Measurements from ENCODE around the gene CREB5.

CREB5 gene

DNA sequence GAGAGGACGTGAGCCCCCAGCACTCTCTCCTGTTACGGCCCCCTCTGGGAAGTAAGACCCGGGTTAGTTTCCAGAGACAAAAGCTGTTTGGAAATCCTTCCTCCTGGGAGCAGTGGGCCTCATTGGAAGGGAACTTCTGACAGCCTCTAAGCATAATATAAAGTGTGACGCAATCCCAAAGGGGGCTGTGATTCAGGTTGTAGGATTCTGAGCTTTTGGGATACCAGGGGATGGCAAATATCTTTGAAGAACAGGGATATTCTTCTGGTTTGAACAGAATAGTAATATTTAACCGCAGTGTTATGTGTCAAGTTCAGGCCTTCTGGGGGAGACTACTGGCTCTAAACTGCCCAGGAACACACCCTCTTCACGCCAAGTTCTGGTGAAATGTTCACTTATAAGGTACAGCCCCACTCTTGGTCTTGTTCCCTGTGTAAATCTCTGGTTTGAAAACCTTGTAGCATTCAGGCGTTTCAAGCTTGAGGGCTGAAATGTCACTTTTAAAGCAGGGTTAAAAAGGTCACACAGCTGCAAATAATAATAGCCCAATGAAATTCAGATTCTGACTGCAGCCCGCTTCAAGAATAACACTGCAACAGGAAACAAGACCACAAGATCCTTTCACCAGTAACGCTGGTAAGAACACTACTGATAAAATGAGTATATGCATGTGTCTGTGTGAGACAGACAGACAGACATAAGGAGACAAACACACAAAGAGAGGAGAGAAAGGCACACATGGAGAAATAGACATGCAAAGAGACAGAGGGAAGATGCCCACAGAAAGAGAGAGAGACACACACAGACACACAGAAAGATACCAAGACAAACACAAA, 69.0 kb downstream of the CREB5 start:
- no peak for DNase-seq

DNA sequence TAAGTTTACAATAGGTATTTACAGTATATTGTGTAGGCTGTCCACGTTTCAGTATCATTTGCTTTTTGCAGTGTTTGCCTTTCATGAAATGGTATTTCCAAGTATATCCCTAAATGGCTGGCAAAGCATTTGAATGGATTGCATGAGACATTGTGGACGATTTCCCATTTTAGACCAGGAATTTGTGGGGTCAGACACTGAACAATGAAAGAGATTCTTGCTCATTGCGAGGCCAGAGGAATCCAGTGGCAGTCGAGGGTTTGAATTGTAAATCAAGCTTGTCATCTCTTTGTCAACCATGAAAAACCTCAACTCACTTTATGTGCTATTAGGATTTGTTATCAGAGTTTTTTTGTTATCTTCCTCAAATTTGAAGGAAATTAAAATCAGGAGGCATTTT, 70.8 kb downstream of the CREB5 start:
- no peak for DNase-seq

DNA sequence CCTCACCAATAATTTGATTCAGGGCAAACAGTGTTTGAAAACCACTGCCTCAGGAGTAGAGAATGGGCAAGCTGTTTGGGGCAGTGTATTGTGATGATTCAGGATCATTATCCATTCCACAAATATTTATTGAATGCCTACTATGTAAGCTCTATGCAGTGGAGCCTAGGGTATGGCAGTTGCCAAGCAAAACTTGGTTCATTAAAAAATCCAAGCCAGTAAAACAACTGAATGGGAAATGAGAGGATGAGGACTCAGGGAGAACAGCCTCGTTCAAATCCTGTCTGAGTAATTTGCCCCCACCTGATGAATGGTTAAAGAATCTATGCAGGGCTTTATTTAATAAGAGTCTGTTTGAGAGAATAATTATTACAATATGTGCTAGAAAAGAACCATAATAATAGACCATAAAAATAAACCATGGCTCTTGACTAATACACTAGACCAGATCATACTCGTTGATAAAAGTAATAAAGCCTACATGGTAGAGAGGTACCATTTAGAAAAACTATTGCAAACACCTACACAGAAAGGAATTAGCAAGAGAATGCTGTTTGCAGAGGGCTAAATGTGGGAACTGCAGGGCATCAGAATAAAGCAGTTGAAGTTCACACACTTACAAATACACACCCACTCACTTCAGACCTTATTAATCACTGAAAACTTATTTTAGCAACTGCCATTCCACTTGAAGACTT, 71.7 kb downstream of the CREB5 start:
- DNase-seq: no peak

DNA sequence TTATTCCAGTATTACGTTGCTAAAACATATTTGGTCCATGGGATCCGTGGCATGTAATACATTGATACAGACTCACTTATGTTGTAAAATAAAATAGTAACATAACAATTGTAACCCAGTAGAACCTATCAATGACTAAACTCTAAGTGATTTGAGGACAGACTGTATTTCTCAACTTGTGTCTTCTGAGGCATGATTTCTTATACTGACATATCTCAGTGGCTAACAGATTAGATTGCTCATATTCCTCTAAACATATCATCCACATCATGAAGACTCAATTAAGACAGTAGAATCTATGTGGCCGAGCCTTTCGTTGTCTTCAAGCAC, 72.3 kb downstream of the CREB5 start:
- no peak for DNase-seq

DNA sequence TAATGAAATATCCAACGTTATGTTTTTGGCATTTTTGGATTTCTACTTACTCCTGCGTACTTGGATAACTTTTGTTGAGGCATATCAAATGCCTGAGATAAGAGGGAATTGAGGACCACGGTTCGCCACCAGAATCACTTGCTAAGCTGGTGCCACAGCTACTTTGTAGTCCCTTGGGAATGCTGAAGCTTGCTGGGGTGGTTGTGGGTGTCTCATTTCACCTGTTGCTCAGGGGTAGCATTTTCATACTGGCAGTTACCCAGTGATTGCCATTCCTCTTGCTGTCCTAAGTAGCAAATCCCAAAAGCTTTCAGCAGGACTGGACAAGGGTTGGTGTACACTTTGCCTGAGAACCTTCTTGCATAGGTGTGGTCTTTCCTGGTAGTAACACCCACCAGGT, 75.2 kb downstream of the CREB5 start:
- DNase-seq: no peak

DNA sequence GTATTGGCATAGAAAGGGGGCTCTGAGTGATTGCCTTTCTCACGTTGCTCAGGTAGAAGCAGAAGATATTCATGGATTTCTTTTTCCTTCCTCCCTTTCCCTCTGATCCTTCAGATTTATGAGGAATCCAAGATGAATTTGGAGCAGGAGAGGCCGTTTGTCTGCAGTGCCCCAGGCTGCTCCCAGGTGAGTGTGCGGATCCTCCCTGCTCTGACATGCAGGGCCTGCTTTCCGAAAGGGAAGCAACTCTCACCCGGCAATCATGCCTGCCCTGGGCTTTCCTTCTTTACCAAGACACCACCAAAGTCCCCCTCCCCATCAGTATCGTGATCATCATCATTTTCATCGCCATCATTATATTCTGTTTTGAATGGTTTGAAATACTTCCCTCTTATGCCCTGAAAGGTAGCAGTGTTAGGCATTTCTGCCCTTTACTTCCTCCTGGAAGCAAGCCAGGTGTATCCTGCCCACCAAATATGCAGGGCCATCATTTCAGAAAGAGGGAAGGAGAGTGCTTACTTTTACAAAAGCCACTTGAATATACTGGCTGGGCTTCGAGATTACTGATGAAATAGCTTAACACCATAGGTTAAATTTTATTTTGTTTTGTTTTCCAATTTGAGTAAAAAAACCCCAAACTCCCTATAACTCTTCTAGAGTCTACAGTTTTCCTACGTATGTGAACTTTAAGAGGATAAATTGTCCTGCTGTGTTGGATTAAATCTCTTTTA, 75.9 kb downstream of the CREB5 start:
- no peak for DNase-seq

DNA sequence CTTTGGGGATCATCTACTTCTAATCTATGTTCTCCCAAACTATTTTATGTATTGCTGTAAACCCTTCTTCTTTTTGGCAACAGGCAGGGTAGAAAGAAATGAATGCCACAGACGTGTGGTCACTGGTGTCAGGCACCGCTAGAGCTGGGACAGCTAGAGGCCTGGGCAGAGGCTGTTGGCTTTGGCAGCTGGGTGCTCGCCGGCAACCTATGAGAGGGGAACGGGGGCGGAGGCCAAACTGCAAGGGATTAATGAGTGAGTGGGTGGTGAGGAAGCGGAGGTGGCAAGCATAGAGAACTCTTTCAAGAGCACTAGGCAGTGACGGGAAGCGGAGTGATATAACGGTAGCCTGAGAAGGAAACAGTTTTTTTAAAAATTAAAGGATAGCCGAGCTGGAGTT, 78.5 kb downstream of the CREB5 start:
- no peak for DNase-seq

DNA sequence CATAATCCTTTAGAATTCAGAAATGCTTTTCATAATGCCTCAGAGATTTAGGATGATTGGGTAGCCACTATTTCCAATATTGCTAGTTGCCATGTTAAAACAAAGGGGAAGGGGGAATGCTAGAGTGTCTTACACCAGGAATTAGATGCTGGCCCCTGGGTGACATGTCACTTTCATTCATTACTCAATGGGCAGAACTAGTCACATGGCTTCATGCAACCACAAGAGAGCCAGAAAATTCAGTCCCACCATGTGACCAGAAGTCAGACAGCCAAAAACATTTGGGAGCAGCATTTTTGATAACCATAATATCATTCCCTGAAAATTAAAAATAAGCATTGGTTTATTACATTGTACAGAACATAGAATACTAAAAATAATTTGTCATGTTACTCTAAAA, 81.2 kb downstream of the CREB5 start:
- DNase-seq: no peak

DNA sequence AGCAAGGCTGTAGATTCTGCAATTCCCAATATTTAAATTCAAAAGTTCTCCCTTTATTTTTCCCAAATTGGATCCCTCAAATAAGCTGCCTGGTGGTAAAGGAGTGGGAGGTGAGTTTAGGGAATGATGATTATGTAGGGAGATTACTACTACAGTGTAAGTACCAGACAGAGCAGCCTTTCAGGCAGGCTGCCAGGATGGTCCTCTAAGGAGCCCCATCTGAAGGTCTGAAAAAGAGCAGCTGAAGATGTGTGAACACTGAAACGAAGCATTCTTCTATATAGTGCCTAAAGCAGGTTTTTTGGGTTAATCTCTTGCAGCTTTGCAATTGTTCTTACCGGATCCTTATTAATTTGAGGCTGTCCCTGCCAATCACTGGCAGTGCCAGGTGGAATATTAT, 84.7 kb downstream of the CREB5 start:
- DNase-seq: no peak

DNA sequence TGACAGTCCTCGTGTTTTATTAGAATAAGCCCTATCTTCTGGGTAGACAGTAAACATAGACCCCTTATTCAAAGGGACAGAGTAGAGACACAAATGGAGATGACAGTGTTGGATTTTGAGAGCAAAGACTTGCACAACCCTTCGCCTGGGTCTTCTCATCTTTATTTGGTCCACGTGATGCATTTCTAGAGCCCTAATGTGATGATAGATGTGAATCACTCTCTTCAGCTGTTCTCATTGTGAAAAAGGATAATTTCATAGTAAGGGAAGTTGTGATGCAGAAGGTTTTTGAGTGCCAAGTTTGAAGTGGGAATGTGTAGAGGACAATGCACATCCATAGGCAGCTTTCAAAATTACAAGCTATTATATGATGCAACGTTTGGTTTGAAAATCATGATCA, 86.3 kb downstream of the CREB5 start:
- DNase-seq: no peak

DNA sequence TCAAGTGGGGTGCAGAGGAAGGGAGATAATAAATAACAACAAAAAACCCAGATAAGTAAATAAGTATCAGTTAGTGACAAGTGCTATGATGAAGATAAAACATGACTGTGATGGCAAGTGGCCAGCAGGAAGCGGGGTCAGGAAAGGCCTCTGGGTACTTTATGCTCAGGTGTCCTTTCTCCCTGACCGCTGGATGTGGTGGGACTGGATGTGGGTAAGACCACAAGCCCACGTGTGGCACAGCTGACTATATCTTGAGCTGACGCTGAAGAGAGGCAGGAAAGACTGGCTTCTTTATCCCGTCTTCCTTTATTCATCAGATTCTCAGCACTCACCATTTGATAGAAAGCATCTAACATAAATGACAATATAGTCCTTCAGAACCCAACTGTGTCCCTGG, 87.8 kb downstream of the CREB5 start:
- no peak for DNase-seq

DNA sequence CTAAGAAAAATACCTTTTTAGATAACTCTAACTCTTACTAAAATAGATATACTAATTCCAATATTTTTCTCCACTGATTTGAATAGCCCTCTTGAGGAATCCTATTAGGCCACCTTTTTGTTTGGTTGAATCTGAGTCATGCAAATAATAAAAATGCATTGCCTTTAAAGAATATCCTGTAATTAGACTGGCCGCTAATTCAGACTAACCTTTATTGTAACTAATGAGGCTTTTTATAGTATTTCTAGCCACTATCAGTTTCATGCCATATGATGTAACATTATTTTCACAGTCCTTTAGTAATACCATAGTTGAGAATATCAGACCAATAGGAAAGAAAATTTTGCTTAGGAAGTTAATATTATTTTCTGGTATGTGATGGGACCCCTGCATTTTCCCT, 90.1 kb downstream of the CREB5 start:
- DNase-seq: no peak

DNA sequence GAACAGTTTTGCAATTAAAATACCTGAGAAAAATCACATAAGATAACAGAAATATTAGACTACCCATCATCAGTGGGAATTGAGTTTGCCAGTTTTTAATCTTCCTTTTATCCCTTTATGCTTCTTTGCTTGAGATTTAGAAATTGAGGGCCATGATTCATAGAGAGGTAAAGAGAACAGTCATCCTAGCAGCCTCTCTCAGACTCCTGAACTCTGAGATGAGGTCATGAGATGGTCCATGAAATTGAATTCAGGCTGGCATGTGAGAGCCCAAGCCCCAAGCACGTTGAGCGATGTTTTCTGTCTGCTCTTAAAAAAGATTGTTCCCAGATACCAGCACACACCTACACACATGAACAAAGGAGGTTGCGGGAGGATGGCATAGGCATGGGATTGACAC, 91.1 kb downstream of the CREB5 start:
- no peak for DNase-seq

DNA sequence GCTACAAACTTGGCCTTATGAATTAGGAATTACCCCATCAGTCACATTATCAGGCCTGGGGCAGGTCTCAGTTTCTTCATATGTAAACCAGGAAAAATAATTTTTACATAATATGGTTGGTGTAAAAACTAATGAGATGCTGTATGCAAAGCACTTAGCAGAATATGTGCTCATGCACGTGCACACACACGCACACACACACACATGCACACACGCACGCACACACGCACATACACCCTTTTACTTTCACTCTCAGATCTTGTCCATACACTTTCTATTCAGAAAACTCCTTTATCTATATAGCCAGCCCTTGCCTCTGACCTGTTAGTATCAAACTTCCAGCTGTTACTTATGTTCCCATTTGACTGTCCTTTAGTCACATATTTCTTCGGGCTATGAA, 92.7 kb downstream of the CREB5 start:
- no peak for DNase-seq

DNA sequence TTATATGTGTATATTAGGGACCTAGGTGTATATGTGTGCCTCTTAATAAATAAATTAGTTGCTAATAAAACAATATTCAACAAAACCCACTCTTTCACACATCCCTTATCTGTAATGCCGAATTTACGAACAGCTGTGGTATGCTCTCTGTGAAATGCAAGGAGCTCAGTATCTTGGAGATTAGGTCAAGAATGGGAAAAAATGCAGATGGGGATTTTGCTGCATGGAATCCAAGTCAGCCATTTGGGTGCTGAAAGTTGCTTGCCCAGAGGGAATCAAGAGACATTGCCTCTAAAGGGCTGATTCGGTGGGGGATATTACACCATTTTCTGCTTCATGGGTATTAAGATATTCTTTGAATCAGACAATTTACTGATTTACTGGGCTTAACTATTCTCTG, 93.5 kb downstream of the CREB5 start:
- no peak for DNase-seq

DNA sequence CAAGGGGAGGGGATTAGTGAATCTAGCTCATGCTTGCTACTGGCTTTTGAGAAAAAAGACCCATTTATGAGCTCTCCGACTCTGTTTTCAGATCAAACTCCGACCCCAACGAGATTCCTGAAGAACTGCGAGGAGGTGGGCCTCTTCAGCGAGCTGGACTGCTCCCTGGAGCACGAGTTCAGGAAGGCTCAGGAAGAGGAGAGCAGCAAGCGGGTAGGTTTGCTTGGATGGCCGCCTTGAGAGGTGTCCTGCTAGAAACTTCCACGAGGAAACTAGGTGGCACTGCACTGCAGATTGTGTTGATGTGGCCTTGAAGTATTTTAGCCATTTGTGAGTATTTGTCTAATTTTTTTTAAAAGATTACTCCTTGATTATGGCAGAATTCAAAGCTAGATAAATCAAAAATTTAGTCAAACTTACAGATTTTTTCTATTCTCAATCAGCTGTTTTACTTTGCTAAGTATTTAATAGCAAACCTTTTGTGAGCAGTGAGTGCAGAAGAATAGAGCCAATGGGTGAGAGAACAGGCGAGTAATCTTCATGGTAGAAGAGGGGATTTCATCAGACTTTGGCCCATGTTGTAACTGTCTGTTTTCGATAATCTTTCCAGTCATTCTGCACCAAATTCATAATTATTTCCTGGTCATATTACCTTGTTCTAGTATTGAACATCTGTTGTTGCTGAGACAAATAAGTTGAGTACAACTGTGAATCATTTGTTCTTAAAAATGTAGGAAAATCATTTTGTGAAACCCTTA, 95.4 kb downstream of the CREB5 start:
- DNase-seq: no peak

DNA sequence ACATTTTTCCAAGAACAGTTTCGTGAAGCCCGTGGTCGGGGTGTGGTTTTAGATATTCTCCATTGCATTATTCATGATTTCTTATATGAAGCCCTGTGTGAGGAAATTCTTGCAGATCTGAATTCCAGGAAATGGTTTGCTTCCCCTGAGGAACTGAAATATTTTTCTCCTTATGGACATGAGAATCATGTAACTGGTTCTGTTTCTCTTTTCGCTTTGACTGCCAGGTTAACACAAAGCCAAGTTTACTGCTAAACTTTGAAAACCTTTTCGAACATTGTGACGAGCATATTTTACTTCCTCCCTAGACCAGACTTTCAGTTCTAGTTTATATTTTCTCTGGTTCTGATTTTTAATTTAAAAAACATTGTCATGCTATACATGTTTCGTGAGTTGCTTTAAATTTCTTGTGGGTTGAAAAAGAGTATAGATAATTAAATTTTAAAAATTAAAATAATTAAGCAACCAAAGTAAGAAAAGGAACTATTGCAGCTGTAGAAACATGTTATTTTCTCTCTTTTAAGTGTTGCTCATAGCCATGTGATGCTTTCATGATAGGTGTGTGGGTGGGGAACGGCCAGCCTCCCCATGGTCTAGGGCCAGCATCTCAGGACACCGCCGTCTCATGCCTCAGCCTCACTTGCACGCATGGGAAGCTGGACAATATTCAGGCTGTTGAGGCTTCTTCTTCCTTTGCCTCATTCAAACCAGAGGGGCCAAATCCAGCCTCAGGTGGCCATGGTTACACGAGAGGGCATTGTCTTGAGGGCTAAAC, 97.1 kb downstream of the CREB5 start:
- no peak for DNase-seq

DNA sequence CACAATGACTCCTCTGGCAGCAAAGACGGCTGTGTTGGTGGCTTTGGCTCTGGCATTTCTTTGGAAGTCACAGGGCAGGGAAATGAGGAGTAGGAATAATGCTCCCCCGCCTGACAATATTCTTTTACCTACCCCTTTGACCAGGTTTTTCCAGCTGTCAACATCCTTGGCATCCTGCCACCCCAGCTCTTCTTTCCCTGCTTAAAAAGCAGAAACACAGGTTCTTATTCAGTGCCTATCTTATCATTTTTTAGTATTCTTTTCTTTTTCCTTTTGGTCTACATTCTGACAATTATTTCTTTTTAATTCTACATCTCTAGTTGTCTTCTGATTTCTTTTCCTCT, 97.7 kb downstream of the CREB5 start:
- no peak for DNase-seq

DNA sequence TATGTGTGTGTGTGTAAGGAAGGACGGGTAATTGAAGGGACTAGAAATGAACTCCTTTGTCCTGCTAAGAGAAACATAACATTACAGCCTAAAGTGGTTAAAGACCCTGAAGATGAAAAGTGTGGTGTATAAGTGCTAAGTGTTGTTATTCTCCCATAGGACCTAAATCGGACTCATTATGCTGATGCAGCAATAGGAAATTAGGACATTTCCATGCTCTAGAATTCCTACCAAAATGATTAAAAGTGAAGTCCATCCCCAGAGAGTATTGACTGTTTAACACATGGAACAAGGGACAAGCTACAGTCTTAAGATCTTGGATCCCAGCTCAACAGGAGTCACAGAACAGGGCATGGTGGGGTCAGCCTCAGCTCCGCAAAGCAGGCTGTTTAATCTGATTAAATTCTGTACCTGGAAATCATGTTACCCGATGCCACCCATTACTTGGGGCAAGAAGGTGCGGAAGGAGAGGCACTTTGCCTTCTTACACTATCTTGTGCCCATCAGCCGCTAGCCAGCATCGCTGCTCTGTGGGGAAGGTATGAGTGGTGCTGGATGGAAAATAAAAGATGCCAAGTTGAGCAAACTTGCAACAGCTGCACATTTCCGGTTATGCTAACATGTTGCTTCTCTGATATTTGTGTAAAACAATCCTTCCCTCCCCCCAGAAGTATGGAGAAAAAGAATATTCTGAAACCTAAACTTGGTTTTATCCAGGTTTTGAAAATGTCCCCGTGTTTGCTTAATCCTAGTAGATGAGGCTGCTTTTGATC, 100.5 kb downstream of the CREB5 start:
- DNase-seq: no peak

DNA sequence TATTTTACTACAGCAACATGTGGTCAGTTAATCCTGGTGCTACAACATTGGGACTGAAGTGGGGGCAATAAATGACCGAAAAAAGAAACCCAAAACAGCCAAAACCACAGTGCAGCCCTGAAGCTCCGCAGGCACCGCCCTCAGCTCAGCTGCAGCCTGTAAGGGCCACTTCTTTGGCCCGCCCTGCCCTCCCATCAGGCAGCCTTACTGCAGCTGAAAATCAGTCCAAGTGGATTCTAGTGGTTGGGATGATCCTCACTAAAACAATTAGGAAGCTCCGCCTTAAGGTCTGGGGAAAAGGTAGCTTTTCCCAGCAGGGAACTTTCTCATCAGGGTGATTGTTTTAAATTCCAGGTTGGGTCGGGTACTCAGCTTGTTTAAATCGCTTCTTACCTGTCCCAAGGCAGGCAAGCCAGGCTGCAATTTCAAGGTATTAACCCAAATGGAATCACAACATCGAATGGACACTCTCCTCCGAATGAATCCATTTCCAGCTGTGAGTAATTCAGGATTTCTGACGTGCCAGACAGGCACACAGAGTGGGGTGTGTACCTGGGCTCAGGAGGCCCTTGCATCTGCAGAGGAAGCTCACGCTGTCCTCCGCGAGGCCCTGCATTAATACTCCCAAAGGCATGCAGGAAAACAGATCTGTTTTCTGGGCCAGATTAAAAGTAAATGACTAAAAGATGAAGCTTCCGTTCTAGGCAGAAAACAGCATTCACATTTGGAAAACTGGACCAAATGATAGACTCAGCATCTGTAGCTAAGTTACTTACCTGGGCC, 104.3 kb downstream of the CREB5 start:
- no peak for DNase-seq

DNA sequence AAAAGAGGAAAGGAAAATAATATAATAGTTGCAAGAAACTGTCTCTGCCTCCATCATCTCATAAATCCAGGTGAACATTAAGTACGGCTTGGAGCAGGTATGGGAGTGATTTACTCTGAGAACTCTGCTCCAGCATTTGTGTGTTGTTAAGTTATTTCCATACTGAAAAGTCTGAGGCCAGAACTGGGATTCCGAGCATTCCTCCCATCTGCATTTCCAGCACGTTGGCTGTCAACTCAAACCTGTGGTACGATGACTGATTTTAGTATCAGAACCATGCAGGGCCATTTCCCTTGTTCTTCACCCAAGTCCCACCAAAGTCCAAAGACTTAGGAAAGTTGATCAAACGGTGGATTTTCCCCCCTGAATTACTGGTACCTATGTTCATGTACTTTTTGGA, 104.9 kb downstream of the CREB5 start:
- DNase-seq: no peak
